Activated naive CD4-positive, alpha-beta T cell (primary cell): Measurements from ENCODE around the gene KBTBD12.
"Not testable (repeated sequence)": the region's sequence is repeated elsewhere in the genome, so short reads cannot be mapped to it uniquely, and the experiment has no call there.

Experiments
- DNase-seq, 4 experiments: peaks; one replicate each; lab custom pipeline; 2025; lab: John Stamatoyannopoulos, UW

KBTBD12 gene

GRCh38 chr3:127915115-127915936 is at the start of gene KBTBD12:
KBTBD12 (plus strand) TSS chr3:127915232; CDS start chr3:127923062, 7,830 bp downstream.
- DNase-seq, result no peak

- no peak for DNase-seq
Measured at GRCh38 chr3:127865941-127866340, 49.1 kb upstream of the KBTBD12 start.

- DNase-seq, result no peak
Measured at GRCh38 chr3:127867412-127867811, 47.6 kb upstream of the KBTBD12 start.

- no peak for DNase-seq
Measured at GRCh38 chr3:127867986-127868385, 47.0 kb upstream of the KBTBD12 start.

- DNase-seq, result no peak
Measured at GRCh38 chr3:127870156-127870555, 44.9 kb upstream of the KBTBD12 start.

- DNase-seq, result not testable (repeated sequence)
Measured at GRCh38 chr3:127874097-127874496, 40.9 kb upstream of the KBTBD12 start.

GRCh38 chr3:127881586-127881985 is 33.4 kb upstream of the KBTBD12 start:
- DNase-seq, result no peak

GRCh38 chr3:127884041-127884440 is 31.0 kb upstream of the KBTBD12 start:
- no peak for DNase-seq

GRCh38 chr3:127886231-127886955 is 28.6 kb upstream of the KBTBD12 start:
- DNase-seq, result no peak

- DNase-seq, result no peak
Measured at GRCh38 chr3:127886956-127887231, 28.1 kb upstream of the KBTBD12 start.

- DNase-seq, result no peak
Measured at GRCh38 chr3:127887321-127887720, 27.7 kb upstream of the KBTBD12 start.

- DNase-seq, result no peak
Measured at GRCh38 chr3:127888156-127888555, 26.9 kb upstream of the KBTBD12 start.

- no peak for DNase-seq
Measured at GRCh38 chr3:127888564-127889107, 26.4 kb upstream of the KBTBD12 start.

- DNase-seq, result no peak
Measured at GRCh38 chr3:127889461-127889863, 25.6 kb upstream of the KBTBD12 start.

- DNase-seq, result no peak
Measured at GRCh38 chr3:127889976-127890650, 24.9 kb upstream of the KBTBD12 start.

GRCh38 chr3:127890651-127891290 is 24.3 kb upstream of the KBTBD12 start:
- not testable (repeated sequence) for DNase-seq

- no peak for DNase-seq
Measured at GRCh38 chr3:127894481-127894880, 20.6 kb upstream of the KBTBD12 start.

- DNase-seq, result no peak
Measured at GRCh38 chr3:127899200-127899599, 15.8 kb upstream of the KBTBD12 start.

GRCh38 chr3:127899766-127900165 is 15.3 kb upstream of the KBTBD12 start:
- DNase-seq, result no peak

GRCh38 chr3:127900536-127900935 is 14.5 kb upstream of the KBTBD12 start:
- DNase-seq, result no peak

GRCh38 chr3:127902486-127902885 is 12.5 kb upstream of the KBTBD12 start:
- no peak for DNase-seq
